KMS-11 (cell line): ENCODE data around the gene MECR.

Source experiments
- H2AFZ ChIP-seq: fragments of 200-600 bp; sonication (generic); 2 replicates; pipeline ENCODE4 v1.6.1; 2016; ENCODE audit warnings: antibody characterized with exemption, mixed run types, low read depth
- H3K27ac ChIP-seq: fragments of 200-600 bp; sonication (generic); 2 replicates; pipeline ENCODE4 v1.6.1; 2016; ENCODE audit warnings: mild to moderate bottlenecking, mixed run types
- H3K27me3 ChIP-seq: fragments of 200-600 bp; sonication (generic); 2 replicates; pipeline ENCODE4 v1.6.1; 2017; ENCODE audit warnings: mild to moderate bottlenecking, low read depth, mixed run types, moderate library complexity; ENCODE audit not compliant: insufficient read depth
- H3K36me3 ChIP-seq: fragments of 200-600 bp; sonication (generic); 2 replicates; pipeline ENCODE4 v1.6.1; 2017; ENCODE audit warnings: mild to moderate bottlenecking, mixed run types; ENCODE audit not compliant: insufficient read depth
- H3K4me1 ChIP-seq: fragments of 200-600 bp; sonication (generic); 2 replicates; pipeline ENCODE4 v1.6.1; 2016; ENCODE audit warnings: mild to moderate bottlenecking, low read depth, mixed run types; ENCODE audit not compliant: poor library complexity, severe bottlenecking
- H3K4me2 ChIP-seq: fragments of 200-600 bp; sonication (generic); 2 replicates; pipeline ENCODE4 v1.7.0; 2016; ENCODE audit warnings: mild to moderate bottlenecking, mixed run types
- H3K4me3 ChIP-seq: fragments of 200-600 bp; sonication (generic); IDR thresholded peaks from 2 replicates; pipeline ENCODE4 v1.6.1; 2017; ENCODE audit warnings: low read depth, low read length, mixed read lengths; ENCODE audit not compliant: insufficient read depth
- H3K79me2 ChIP-seq: fragments of 200-600 bp; sonication (generic); 2 replicates; pipeline ENCODE4 v1.6.1; 2016; ENCODE audit warnings: low read depth, mixed run types; ENCODE audit not compliant: insufficient read depth
- H3K9ac ChIP-seq: fragments of 200-600 bp; sonication (generic); 2 replicates; pipeline ENCODE4 v1.6.1; 2016; ENCODE audit warnings: mild to moderate bottlenecking, mixed run types
- H4K20me1 ChIP-seq: fragments of 200-600 bp; sonication (generic); 2 replicates; pipeline ENCODE4 v1.6.1; 2016; ENCODE audit warnings: mild to moderate bottlenecking, mixed run types; ENCODE audit not compliant: insufficient read depth
- CTCF ChIP-seq: fragments of 200-600 bp; sonication (generic); conservative IDR thresholded peaks from 2 replicates; pipeline ENCODE4 v1.6.1; 2017; ENCODE audit warnings: low read depth, mild to moderate bottlenecking, antibody characterized with exemption, low read length, moderate library complexity, mixed read lengths

Gene MECR

GRCh38 chr1:29166291-29166878 lies 64.3 kb downstream of the MECR start:
- Histone ChIP-seq H3K9ac (no peak overlapping the region), H3K79me2 (peaks cover 91% of the 10 kb centered on the region), H3K27me3 (no peaks in the 10 kb centered on the region), H3K27ac (no peak overlapping the region), H3K4me3 (no peak overlapping the region), H3K4me1 (peaks cover 14% of the 10 kb centered on the region), H3K36me3 (peaks cover 3% of the 10 kb centered on the region; the same call in 1 of the 2 replicates), H2AFZ (no peak overlapping the region), H3K4me2 (no peak overlapping the region), H4K20me1 (peaks cover 26% of the 10 kb centered on the region)
- no peak for TF ChIP-seq CTCF

GRCh38 chr1:29164588-29164987 lies 66.1 kb downstream of the MECR start:
- Histone ChIP-seq H3K36me3 (peaks cover 3% of the 10 kb centered on the region; the same call in 1 of the 2 replicates), H2AFZ (no peak overlapping the region), H3K9ac (no peak overlapping the region), H3K4me2 (no peak overlapping the region), H3K79me2 (peaks cover 84% of the 10 kb centered on the region), H3K4me1 (peaks cover 5% of the 10 kb centered on the region), H3K4me3 (no peak overlapping the region), H3K27me3 (no peaks in the 10 kb centered on the region), H3K27ac (no peak overlapping the region), H4K20me1 (peaks cover 21% of the 10 kb centered on the region)
- TF ChIP-seq CTCF, result no peak

- Histone ChIP-seq H3K4me1 (no peaks in the 10 kb centered on the region), H3K27ac (no peak overlapping the region), H3K79me2 (peaks cover 65% of the 10 kb centered on the region), H4K20me1 (peaks cover 18% of the 10 kb centered on the region), H3K4me3 (no peak overlapping the region), H2AFZ (no peak overlapping the region), H3K9ac (no peak overlapping the region), H3K27me3 (no peaks in the 10 kb centered on the region), H3K36me3 (no peaks in the 10 kb centered on the region; the same call in 1 of the 2 replicates), H3K4me2 (no peak overlapping the region)
- no peak for TF ChIP-seq CTCF
These were observed 68.1 kb downstream of the MECR start for GRCh38 chr1:29162476-29163138.

GRCh38 chr1:29162025-29162424 lies 68.7 kb downstream of the MECR start:
- TF ChIP-seq CTCF, result no peak
- no peak overlapping the region for H3K4me2 ChIP-seq
- H4K20me1 ChIP-seq, result peaks cover 17% of the 10 kb centered on the region
- no peaks in the 10 kb centered on the region for H3K27me3 ChIP-seq
- H3K4me1 ChIP-seq, result no peaks in the 10 kb centered on the region
- no peak overlapping the region for H3K9ac ChIP-seq
- H3K4me3 ChIP-seq, result no peak overlapping the region
- H2AFZ ChIP-seq, result no peak overlapping the region
- H3K27ac ChIP-seq, result no peak overlapping the region
- no peaks in the 10 kb centered on the region; the same call in 1 of the 2 replicates for H3K36me3 ChIP-seq
- peaks cover 59% of the 10 kb centered on the region for H3K79me2 ChIP-seq
